ENCODE data around the gene IP6K2. TPM values are rescaled to one million over a fixed set of nuclear protein-coding genes. Genes with fewer than 3 reads are reported as not detected.

The IP6K2 gene
- polyA plus RNA-seq, 4 donors: 182 to 311 (median 218) TPM

GRCh38 chr3:48644898-48645760 is 71.9 kb downstream of the IP6K2 start:
- no peak for DNase-seq (ENCODE audit: low read depth in 4 of 4, low spot score in 2 of 4)

GRCh38 chr3:48642605-48643004 is 74.4 kb downstream of the IP6K2 start:
- DNase-seq (ENCODE audit: low read depth in 4 of 4, low spot score in 2 of 4): no peak

- DNase-seq (ENCODE audit: low read depth in 4 of 4, low spot score in 2 of 4): no peak
These were observed 75.6 kb downstream of the IP6K2 start for GRCh38 chr3:48641396-48641795.

- DNase-seq (ENCODE audit: low read depth in 4 of 4, low spot score in 2 of 4): no peak
These were observed 76.9 kb downstream of the IP6K2 start for GRCh38 chr3:48639944-48640606.

Other genes starting within 250 kb of the IP6K2 start
- gene SHISA5, start 213.0 kb downstream of the IP6K2 start, polyA plus RNA-seq (ENCODE audit: insufficient read length in 4 of 4): 100 to 1,000 TPM; 101 to 132 (median 107) TPM
- 1 to 10 TPM; 3.7 to 6.1 (median 5.5) TPM for gene PFKFB4, start 160.4 kb downstream of the IP6K2 start, polyA plus RNA-seq (ENCODE audit: insufficient read length in 4 of 4)
- gene UCN2, start 153.4 kb downstream of the IP6K2 start, polyA plus RNA-seq (ENCODE audit: insufficient read length in 4 of 4): under 1 TPM in 3 of 4 donors, not detected in 1; 0.40 to 0.65 (median 0.51) TPM
- gene COL7A1, start 121.9 kb downstream of the IP6K2 start, polyA plus RNA-seq (ENCODE audit: insufficient read length in 4 of 4): 10 to 100 TPM; 13.8 to 28.9 (median 18.5) TPM
- 100 to 1,000 TPM; 280 to 313 (median 289) TPM for gene UQCRC1, start 107.6 kb downstream of the IP6K2 start, polyA plus RNA-seq (ENCODE audit: insufficient read length in 4 of 4)
- gene TMEM89, start 95.5 kb downstream of the IP6K2 start, polyA plus RNA-seq (ENCODE audit: insufficient read length in 4 of 4): under 1 TPM in 1 of 4 donors, not detected in 3; 0.21 TPM
- 10 to 100 TPM; 18.0 to 36.9 (median 27.4) TPM for gene SLC26A6, start 81.8 kb downstream of the IP6K2 start, polyA plus RNA-seq (ENCODE audit: insufficient read length in 4 of 4)
- 1 to 10 TPM in 2 of 4 donors, under 1 TPM in 2; 0.67 to 1.4 (median 1.1) TPM for gene CELSR3, start 54.3 kb downstream of the IP6K2 start, polyA plus RNA-seq (ENCODE audit: insufficient read length in 4 of 4)
- gene NCKIPSD, start 31.3 kb downstream of the IP6K2 start, polyA plus RNA-seq (ENCODE audit: insufficient read length in 4 of 4): 10 to 100 TPM; 14.3 to 24.0 (median 20.5) TPM
- gene PRKAR2A, start 130.7 kb upstream of the IP6K2 start, polyA plus RNA-seq (ENCODE audit: insufficient read length in 4 of 4): 10 to 100 TPM; 38.3 to 47.7 (median 42.8) TPM
- 10 to 100 TPM; 16.8 to 20.8 (median 18.2) TPM for gene SLC25A20, start 181.7 kb upstream of the IP6K2 start, polyA plus RNA-seq (ENCODE audit: insufficient read length in 4 of 4)
- 10 to 100 TPM; 57.0 to 99.7 (median 78.8) TPM for gene ARIH2, start 201.6 kb upstream of the IP6K2 start, polyA plus RNA-seq (ENCODE audit: insufficient read length in 4 of 4)

Data from left renal cortex interstitium (tissue), 4 donors.